ENCODE data around the gene S100A3.

DNA sequence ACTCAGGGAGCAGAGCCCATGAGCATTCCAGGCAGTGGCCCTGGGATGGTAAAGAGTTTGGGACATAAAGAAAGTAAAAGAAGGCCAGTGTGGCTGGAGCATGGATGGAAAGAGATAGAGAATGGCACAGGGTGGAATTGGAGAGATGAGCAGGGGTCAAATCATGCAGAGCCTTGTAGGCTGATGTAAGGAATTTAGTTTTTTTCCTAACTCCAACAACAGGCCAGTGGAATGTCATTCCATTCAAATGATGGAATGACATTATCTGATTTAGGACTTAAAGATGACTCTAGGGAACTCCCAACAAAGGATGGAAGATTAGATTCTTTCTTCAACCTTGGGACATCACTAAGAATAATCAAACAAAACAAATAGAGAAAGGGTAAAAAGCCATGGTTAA lies 29.4 kb upstream of the S100A3 start:
- TF ChIP-seq, protein P1, sequence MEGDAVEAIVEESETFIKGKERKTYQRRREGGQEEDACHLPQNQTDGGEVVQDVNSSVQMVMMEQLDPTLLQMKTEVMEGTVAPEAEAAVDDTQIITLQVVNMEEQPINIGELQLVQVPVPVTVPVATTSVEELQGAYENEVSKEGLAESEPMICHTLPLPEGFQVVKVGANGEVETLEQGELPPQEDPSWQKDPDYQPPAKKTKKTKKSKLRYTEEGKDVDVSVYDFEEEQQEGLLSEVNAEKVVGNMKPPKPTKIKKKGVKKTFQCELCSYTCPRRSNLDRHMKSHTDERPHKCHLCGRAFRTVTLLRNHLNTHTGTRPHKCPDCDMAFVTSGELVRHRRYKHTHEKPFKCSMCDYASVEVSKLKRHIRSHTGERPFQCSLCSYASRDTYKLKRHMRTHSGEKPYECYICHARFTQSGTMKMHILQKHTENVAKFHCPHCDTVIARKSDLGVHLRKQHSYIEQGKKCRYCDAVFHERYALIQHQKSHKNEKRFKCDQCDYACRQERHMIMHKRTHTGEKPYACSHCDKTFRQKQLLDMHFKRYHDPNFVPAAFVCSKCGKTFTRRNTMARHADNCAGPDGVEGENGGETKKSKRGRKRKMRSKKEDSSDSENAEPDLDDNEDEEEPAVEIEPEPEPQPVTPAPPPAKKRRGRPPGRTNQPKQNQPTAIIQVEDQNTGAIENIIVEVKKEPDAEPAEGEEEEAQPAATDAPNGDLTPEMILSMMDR (IDR thresholded peaks at IDR 0.05; ENCODE audit: insufficient read depth, low read length, poor library complexity, severe bottlenecking): no peak
- TF ChIP-seq EZH2phosphoT487 (conservative IDR thresholded peaks at IDR 0.05; ENCODE audit: low read length): no peak

Data from SU-DHL-6 (cell line).